ENCODE data around the gene INPP5J.

DNA sequence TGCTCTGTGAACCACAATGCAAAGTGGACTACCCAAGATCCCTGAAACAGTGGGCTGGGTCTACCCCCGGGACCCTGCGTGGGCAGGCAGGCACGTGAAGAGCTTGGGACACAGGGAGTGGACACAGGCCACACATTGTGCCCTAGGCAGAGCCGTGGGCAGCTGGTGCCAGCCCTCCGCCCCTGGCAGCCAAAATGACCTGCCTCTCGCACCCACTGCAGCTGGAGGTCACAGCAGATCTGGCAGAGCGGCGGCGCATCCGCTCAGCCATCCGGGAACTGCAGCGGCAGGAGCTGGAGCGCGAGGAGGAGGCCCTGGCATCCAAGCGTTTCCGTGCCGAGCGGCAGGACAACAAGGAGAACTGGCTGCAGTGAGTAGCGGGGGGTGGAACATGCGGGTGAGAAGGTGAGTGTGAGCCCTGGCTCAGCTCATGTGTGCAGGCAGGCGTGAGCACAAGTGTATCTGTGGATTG lies 35.0 kb upstream of the INPP5J start:
- TF ChIP-seq POLR2A (IDR thresholded peaks at IDR 0.05): no peak
- TF ChIP-seq, protein P1, sequence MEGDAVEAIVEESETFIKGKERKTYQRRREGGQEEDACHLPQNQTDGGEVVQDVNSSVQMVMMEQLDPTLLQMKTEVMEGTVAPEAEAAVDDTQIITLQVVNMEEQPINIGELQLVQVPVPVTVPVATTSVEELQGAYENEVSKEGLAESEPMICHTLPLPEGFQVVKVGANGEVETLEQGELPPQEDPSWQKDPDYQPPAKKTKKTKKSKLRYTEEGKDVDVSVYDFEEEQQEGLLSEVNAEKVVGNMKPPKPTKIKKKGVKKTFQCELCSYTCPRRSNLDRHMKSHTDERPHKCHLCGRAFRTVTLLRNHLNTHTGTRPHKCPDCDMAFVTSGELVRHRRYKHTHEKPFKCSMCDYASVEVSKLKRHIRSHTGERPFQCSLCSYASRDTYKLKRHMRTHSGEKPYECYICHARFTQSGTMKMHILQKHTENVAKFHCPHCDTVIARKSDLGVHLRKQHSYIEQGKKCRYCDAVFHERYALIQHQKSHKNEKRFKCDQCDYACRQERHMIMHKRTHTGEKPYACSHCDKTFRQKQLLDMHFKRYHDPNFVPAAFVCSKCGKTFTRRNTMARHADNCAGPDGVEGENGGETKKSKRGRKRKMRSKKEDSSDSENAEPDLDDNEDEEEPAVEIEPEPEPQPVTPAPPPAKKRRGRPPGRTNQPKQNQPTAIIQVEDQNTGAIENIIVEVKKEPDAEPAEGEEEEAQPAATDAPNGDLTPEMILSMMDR (IDR thresholded peaks at IDR 0.05 in 8 of 11, conservative IDR thresholded peaks at IDR 0.05 in 3 of 11): no peak

Measured in spleen (tissue), 7 donors.